GM12878 (cell line): Measurements from ENCODE around the gene IMPACT. TPM values are rescaled to one million over a fixed set of nuclear protein-coding genes. Genes with fewer than 3 reads are reported as not detected.

Source experiments
- ATAC-seq: fragments of 200-7000 bp; cut with Tn5 transposase; 3 replicates; pipeline ENCODE4 v1.9.1; 2020; ENCODE audit warnings: mild to moderate bottlenecking, moderate library complexity
- BruUV-seq: library from RNA; stranded (reverse); fragments of 400-500 nt; replicated peaks from 2 replicates; lab custom pipeline; 2021; lab: Mats Ljungman, UMichigan
- CTCF ChIA-PET: fragments of 300-600 bp; sonication (Branson Sonifier 250); formaldehyde crosslinking; extraction: SDS; loops from one replicate; lab custom pipeline; 2021; ENCODE audit warnings: inconsistent platforms; lab: Yijun Ruan, JAX
- POLR2A ChIA-PET: fragments of 350-600 bp; formaldehyde crosslinking; extraction: SDS; loops from one replicate; lab custom pipeline; 2021; ENCODE audit warnings: inconsistent platforms; lab: Charles Lee
- RAD21 ChIA-PET: fragments of 300-600 bp; sonication (Branson Sonifier 250); formaldehyde crosslinking; loops from one replicate; lab custom pipeline; 2023; ENCODE audit warnings: antibody characterized with exemption; ENCODE audit not compliant: unreplicated experiment; lab: Charles Lee
- SMC1A ChIA-PET: fragments of 300-600 bp; sonication (Branson Sonifier 250); formaldehyde crosslinking; loops from one replicate; lab custom pipeline; 2023; ENCODE audit not compliant: unreplicated experiment, uncharacterized antibody; lab: Charles Lee
- DNase-seq: peaks from one replicate; pipeline ENCODE4 v3.0.0-alpha.2; 2011; ENCODE audit warnings: low read depth, low spot score
- FAIRE-seq: peaks from 3 replicates; lab custom pipeline; 2011; peaks lifted over from hg19 to GRCh38; lab: Jason Lieb, UNC
- H2AFZ ChIP-seq: 2 replicates; pipeline ENCODE4 v1.6.0; 2011; ENCODE audit warnings: low read depth, low read length, control low read depth; ENCODE audit not compliant: control insufficient read depth
- H3K27ac ChIP-seq: 2 replicates; pipeline ENCODE4 v1.5.1; 2011; ENCODE audit warnings: control low read depth; ENCODE audit not compliant: control insufficient read depth, insufficient read depth
- H3K27me3 ChIP-seq, 2 experiments: replicated peaks in 1 of 2; 2 replicates each; pipeline versions ENCODE4 v1.6.0 to v1.6.1; 2011; ENCODE audit warnings: low read length in 1 of 2; ENCODE audit not compliant: control insufficient read depth in 2 of 2, insufficient read depth in 2 of 2
- H3K36me3 ChIP-seq, 2 experiments: 2 replicates each; pipeline ENCODE4 v1.5.1; 2011; ENCODE audit warnings: low read length in 1 of 2; ENCODE audit not compliant: control insufficient read depth in 2 of 2, insufficient read depth in 2 of 2
- H3K4me1 ChIP-seq: 2 replicates; pipeline ENCODE4 v1.6.1; 2011; ENCODE audit warnings: mild to moderate bottlenecking, low read length, moderate library complexity, mixed read lengths; ENCODE audit not compliant: control insufficient read depth, insufficient read depth
- H3K4me2 ChIP-seq: 2 replicates; pipeline ENCODE4 v1.6.0; 2011; ENCODE audit warnings: control low read depth; ENCODE audit not compliant: control insufficient read depth, insufficient read depth
- H3K4me3 ChIP-seq: fragments of 200-600 bp; sonication (generic); 2 replicates; pipeline ENCODE4 v1.5.1; 2016
- H3K79me2 ChIP-seq: 2 replicates; pipeline ENCODE4 v1.6.0; 2011; ENCODE audit warnings: low read length; ENCODE audit not compliant: control insufficient read depth, insufficient read depth
- H3K9ac ChIP-seq: 2 replicates; pipeline ENCODE4 v1.8.0; 2011; ENCODE audit warnings: low read length, control low read depth, mixed read lengths; ENCODE audit not compliant: control insufficient read depth, insufficient read depth
- H3K9me3 ChIP-seq: replicated peaks from 3 replicates; pipeline ENCODE4 v1.5.1; 2011; ENCODE audit warnings: mild to moderate bottlenecking, low read length; ENCODE audit not compliant: control insufficient read depth, insufficient read depth
- H4K20me1 ChIP-seq: 2 replicates; pipeline ENCODE4 v1.6.0; 2011; ENCODE audit not compliant: control insufficient read depth, insufficient read depth
- BHLHE40 ChIP-seq, 2 experiments: fragments of 450-650 bp in 1 of 2; IDR thresholded peaks; 2 replicates each; pipeline ENCODE4 v1.6.1; 2011 to 2017; ENCODE audit warnings: low read depth in 2 of 2, borderline replicate concordance in 1 of 2, improper control_type of control experiment in 1 of 2, low read length in 1 of 2, mild to moderate bottlenecking in 1 of 2
- CBX3 ChIP-seq: fragments of 200-600 bp; sonication (generic); IDR thresholded peaks from 2 replicates; pipeline ENCODE4 v1.6.1; 2016; ENCODE audit warnings: low read depth, borderline replicate concordance
- EP300 ChIP-seq, 2 experiments: fragments of 150-350 bp in 1 of 2; IDR thresholded peaks; 2 replicates each; pipeline ENCODE4 v1.6.1; 2011 to 2012; ENCODE audit warnings: low read depth in 2 of 2, low read length in 2 of 2, borderline replicate concordance in 1 of 2, improper control_type of control experiment in 1 of 2, inconsistent platforms in 1 of 2; ENCODE audit not compliant: control insufficient read depth in 1 of 2
- EZH2 ChIP-seq: IDR thresholded peaks from 2 replicates; pipeline ENCODE4 v1.6.1; 2012; ENCODE audit warnings: low read depth, mild to moderate bottlenecking, control low read depth, inconsistent platforms, low read length, borderline replicate concordance; ENCODE audit not compliant: control insufficient read depth
- HDAC2 ChIP-seq: fragments of 200-600 bp; sonication (generic); IDR thresholded peaks from 2 replicates; pipeline ENCODE4 v1.6.1; 2017
- KAT2A ChIP-seq: conservative IDR thresholded peaks from 2 replicates; pipeline ENCODE4 v1.6.1; 2011; ENCODE audit warnings: low read depth, low read length; ENCODE audit not compliant: control insufficient read depth
- MLLT1 ChIP-seq: fragments of 450-650 bp; IDR thresholded peaks from 2 replicates; pipeline ENCODE4 v1.6.1; 2016; ENCODE audit warnings: mild to moderate bottlenecking
- NFIC ChIP-seq: IDR thresholded peaks from 2 replicates; pipeline ENCODE4 v1.6.1; 2012; ENCODE audit warnings: low read depth, mild to moderate bottlenecking, inconsistent platforms, low read length, moderate library complexity
- NR2F1 ChIP-seq: fragments of 450-650 bp; conservative IDR thresholded peaks from 2 replicates; pipeline ENCODE4 v1.6.1; 2017; ENCODE audit warnings: mild to moderate bottlenecking
- POLR2A ChIP-seq: IDR thresholded peaks from 2 replicates; pipeline ENCODE4 v1.6.1; 2011; ENCODE audit warnings: low read depth, mild to moderate bottlenecking, low read length
- WGBS: methylation state at CpG from one replicate; pipeline ENCODE4 v1.1.6; 2016; ENCODE audit warnings: low lambda C conversion rate; ENCODE audit not compliant: insufficient replicate concordance, insufficient coverage; ENCODE audit errors: missing lambda C conversion rate; 5-methylcytosine and 5-hydroxymethylcytosine counted together
- in situ Hi-C: fragments of 300-500 bp; cut with MboI; formaldehyde crosslinking; loops from 9 replicates; pipeline ENCODE4 v1.14.3; 2018; ENCODE audit warnings: mixed read lengths
- intact Hi-C: fragments of 100-400 bp; cut with micrococcal nuclease; formaldehyde crosslinking; loops from one replicate; pipeline ENCODE4 v1.14.2; 2022; ENCODE audit not compliant: unreplicated experiment
- polyA plus RNA-seq, 11 experiments: library from polyadenylated mRNA; depleted of rRNA in 4 of 11; unstranded in 6 of 11; stranded (reverse) in 5 of 11; fragments of >200 nt; fragmentation: Nextera tagmentation in 4 of 11; fragmentation: Illumina TruSeq in 1 of 11; extraction: Ambion mirVana in 4 of 11; extraction: Trizol in 1 of 11; gene quantifications; 1 replicate in 1 of 11; 2 replicates in 10 of 11; pipeline versions ENCODE4 v1.2.1 to v1.2.3, GENCODE V29; 2011 to 2016; ENCODE audit warnings: inconsistent platforms in 2 of 11, missing spikeins in 2 of 11, low read depth in 1 of 11
- total RNA-seq, 4 experiments: library from RNA; depleted of rRNA in 3 of 4; stranded (reverse); fragments of >200 nt in 3 of 4; fragmentation: Illumina TruSeq in 1 of 4; extraction: Trizol in 1 of 4; gene quantifications; 2 replicates each; pipeline versions ENCODE4 v1.2.1 to v1.2.3, GENCODE V29; 2013 to 2021
- TF ChIP-seq, protein P1 (sequence below): fragments of 450-650 bp; IDR thresholded peaks from 2 replicates; pipeline ENCODE4 v1.6.1; 2017; ENCODE audit warnings: mild to moderate bottlenecking, low read depth, inconsistent platforms; ENCODE audit not compliant: poor library complexity, severe bottlenecking
- TF ChIP-seq, protein P2 (sequence below): fragments of 450-650 bp; formaldehyde crosslinking; IDR thresholded peaks from 2 replicates; pipeline ENCODE4 v1.5.0; 2022; ENCODE audit warnings: mild to moderate bottlenecking, missing genetic modification characterization

Gene IMPACT
- total and polyA plus RNA-seq, 10 of the 15 experiments (the other 5 are each of a cell fraction or from before 2014, with no cell fraction given): 0.10 to 0.84 (median 0.53) TPM

- Histone ChIP-seq H3K27ac (no peak within 1 kb of the TSS), H3K79me2 (no peaks in the 10 kb centered on the region), H3K9me3 (no peaks in the 10 kb centered on the region), H3K4me2 (peak within 1 kb of the TSS; percentile 52), H3K4me1 (0 out of 2 replicates have a peak, but pooled peaks cover 6% of the 10 kb centered on the region), H3K9ac (no peak within 1 kb of the TSS), H2AFZ (peak within 1 kb of the TSS; percentile 43; the same call in 1 of the 2 replicates), H3K27me3 (peaks cover 6 to 13% of the 10 kb centered on the region in 2 experiments; a peak in 3 of 4 replicates), H3K4me3 (peak within 1 kb of the TSS; percentile 2; the same call in 1 of the 2 replicates), H3K36me3 (no peaks in the 10 kb centered on the region), H4K20me1 (no peaks in the 10 kb centered on the region)
- ChIA-PET SMC1A (no interaction called here), POLR2A (no interaction called here), RAD21 (no interaction called here), CTCF (no interaction called here)
- DNase-seq (no peak), FAIRE-seq (no peak), ATAC-seq (peak; percentile 66)
- in situ Hi-C loops (no loop called here), intact Hi-C loops (no loop called here)
- BruUV-seq: no TSS peak
- 6% methylated on average over 16 of the region's 55 CpGs for WGBS
- TF ChIP-seq, protein P1, sequence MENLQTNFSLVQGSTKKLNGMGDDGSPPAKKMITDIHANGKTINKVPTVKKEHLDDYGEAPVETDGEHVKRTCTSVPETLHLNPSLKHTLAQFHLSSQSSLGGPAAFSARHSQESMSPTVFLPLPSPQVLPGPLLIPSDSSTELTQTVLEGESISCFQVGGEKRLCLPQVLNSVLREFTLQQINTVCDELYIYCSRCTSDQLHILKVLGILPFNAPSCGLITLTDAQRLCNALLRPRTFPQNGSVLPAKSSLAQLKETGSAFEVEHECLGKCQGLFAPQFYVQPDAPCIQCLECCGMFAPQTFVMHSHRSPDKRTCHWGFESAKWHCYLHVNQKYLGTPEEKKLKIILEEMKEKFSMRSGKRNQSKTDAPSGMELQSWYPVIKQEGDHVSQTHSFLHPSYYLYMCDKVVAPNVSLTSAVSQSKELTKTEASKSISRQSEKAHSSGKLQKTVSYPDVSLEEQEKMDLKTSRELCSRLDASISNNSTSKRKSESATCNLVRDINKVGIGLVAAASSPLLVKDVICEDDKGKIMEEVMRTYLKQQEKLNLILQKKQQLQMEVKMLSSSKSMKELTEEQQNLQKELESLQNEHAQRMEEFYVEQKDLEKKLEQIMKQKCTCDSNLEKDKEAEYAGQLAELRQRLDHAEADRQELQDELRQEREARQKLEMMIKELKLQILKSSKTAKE: no peak
- TF ChIP-seq CBX3 (no peak), NFIC (no peak), KAT2A (no peak), NR2F1 (no peak), POLR2A (peak; percentile 44; the same call in 1 of the 2 replicates), EZH2 (no peak), MLLT1 (no peak), EP300 (IDR thresholded peaks at IDR 0.05; ENCODE audit: borderline replicate concordance in 1 of 2, control insufficient read depth in 1 of 2, low read depth in 2 of 2, low read length in 2 of 2) (no peak), HDAC2 (no peak), BHLHE40 (IDR thresholded peaks at IDR 0.05; ENCODE audit: borderline replicate concordance in 1 of 2, low read depth in 2 of 2, low read length in 1 of 2) (0 out of 4 replicates have a peak, but pooled peaks of 1 of the 2 experiments have one; percentile 11)
- TF ChIP-seq, protein P2, sequence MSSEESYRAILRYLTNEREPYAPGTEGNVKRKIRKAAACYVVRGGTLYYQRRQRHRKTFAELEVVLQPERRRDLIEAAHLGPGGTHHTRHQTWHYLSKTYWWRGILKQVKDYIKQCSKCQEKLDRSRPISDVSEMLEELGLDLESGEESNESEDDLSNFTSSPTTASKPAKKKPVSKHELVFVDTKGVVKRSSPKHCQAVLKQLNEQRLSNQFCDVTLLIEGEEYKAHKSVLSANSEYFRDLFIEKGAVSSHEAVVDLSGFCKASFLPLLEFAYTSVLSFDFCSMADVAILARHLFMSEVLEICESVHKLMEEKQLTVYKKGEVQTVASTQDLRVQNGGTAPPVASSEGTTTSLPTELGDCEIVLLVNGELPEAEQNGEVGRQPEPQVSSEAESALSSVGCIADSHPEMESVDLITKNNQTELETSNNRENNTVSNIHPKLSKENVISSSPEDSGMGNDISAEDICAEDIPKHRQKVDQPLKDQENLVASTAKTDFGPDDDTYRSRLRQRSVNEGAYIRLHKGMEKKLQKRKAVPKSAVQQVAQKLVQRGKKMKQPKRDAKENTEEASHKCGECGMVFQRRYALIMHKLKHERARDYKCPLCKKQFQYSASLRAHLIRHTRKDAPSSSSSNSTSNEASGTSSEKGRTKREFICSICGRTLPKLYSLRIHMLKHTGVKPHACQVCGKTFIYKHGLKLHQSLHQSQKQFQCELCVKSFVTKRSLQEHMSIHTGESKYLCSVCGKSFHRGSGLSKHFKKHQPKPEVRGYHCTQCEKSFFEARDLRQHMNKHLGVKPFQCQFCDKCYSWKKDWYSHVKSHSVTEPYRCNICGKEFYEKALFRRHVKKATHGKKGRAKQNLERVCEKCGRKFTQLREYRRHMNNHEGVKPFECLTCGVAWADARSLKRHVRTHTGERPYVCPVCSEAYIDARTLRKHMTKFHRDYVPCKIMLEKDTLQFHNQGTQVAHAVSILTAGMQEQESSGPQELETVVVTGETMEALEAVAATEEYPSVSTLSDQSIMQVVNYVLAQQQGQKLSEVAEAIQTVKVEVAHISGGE (CRISPR knock-in tag): no peak
Observed at GRCh38 chr18:24397694-24398368, 28.6 kb upstream of the IMPACT start, which contains the start of gene OSBPL1A. Gene OSBPL1A, minus strand, starts transcription at chr18:24397824. Its CDS starts 20,291 bp downstream, at chr18:24377533.
